NB4 (cell line): ENCODE measurements around the gene SDCBP2.

Source experiments
- DNase-seq: peaks from one replicate; pipeline ENCODE4 v3.0.0; 2010; ENCODE audit warnings: low read depth
- H3K4me3 ChIP-seq: one replicate; pipeline ENCODE4 v1.5.1; 2011; ENCODE audit warnings: mild to moderate bottlenecking, low read depth, low read length, moderate library complexity
- MYC ChIP-seq: IDR thresholded peaks from 2 replicates; pipeline ENCODE4 v1.6.1; 2011; ENCODE audit warnings: low read depth, low read length
- POLR2A ChIP-seq: IDR thresholded peaks from 2 replicates; pipeline ENCODE4 v1.6.1; 2011; ENCODE audit warnings: mild to moderate bottlenecking; ENCODE audit not compliant: insufficient read length; ENCODE audit errors: extremely low read depth
- TF ChIP-seq, protein P1 (sequence below): IDR thresholded peaks from 2 replicates; pipeline ENCODE4 v1.6.1; 2011; ENCODE audit warnings: low read depth, low read length
- TF ChIP-seq, protein P2 (sequence below): IDR thresholded peaks from one replicate; pipeline ENCODE4 v1.5.1; 2012; ENCODE audit warnings: low read depth, low read length

The SDCBP2 gene

DNA sequence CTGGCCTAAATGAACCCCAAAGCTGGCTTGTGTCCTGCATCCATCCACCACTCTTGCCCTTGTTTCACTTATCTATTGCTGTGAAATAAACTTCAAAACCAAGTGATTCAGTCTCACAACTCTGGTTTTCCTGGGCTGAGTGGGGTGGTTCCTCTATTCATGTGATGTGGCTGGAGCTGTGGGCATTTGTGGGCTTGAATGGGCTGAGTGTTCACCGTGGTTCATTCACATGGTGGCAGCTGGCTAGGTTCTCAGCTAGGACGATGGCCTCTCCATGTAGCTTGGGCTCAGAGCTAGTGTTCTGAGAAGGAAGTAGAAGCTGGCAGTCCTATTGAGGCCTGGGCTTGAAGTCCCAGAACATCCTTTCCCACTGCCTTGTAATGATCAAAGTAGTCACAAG is 33.5 kb upstream of the SDCBP2 start:
- TF ChIP-seq, protein P1, sequence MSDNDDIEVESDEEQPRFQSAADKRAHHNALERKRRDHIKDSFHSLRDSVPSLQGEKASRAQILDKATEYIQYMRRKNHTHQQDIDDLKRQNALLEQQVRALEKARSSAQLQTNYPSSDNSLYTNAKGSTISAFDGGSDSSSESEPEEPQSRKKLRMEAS = no peak
- TF ChIP-seq, protein P2, sequence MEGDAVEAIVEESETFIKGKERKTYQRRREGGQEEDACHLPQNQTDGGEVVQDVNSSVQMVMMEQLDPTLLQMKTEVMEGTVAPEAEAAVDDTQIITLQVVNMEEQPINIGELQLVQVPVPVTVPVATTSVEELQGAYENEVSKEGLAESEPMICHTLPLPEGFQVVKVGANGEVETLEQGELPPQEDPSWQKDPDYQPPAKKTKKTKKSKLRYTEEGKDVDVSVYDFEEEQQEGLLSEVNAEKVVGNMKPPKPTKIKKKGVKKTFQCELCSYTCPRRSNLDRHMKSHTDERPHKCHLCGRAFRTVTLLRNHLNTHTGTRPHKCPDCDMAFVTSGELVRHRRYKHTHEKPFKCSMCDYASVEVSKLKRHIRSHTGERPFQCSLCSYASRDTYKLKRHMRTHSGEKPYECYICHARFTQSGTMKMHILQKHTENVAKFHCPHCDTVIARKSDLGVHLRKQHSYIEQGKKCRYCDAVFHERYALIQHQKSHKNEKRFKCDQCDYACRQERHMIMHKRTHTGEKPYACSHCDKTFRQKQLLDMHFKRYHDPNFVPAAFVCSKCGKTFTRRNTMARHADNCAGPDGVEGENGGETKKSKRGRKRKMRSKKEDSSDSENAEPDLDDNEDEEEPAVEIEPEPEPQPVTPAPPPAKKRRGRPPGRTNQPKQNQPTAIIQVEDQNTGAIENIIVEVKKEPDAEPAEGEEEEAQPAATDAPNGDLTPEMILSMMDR = no peak
- TF ChIP-seq POLR2A (no peak), MYC (no peak)
- DNase-seq = no peak

DNA sequence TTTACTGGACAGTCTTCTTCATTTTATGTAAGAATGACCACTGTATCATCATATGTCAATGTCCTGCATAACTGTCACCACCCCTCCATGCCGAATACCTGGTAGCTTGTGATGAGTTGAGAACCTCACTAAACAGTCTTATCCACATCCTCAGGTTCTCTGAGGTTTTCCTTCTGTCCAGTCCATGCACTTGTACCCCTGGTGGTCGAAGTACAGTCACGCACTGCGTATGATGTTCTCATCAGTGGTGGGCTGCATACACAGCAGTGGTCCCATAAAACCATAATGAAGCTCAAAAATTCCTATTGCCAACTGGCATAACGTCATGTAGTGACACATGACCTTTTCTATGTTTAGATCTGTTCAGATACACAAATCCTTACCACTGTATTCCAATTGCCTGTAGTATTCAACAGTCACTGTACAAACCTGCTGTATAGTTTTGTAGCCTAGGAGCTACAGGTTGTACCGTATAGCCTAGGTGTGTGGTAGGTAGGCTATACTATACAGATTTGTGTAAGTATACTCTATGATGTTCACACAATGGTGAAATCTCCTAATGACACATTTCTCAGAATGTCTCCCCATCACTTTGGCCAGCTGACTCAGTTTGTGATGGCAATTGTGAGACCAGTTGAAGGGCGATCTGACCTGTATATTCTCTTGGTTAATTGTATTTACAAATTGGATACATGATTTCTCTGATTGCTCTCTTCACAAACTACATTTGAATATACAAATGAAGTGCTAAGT is 31.3 kb upstream of the SDCBP2 start:
- TF ChIP-seq, protein P1 = no peak
- TF ChIP-seq, protein P2 = no peak
- no peak for TF ChIP-seq MYC
- TF ChIP-seq POLR2A = no peak
- DNase-seq = no peak
- no peak overlapping the region for H3K4me3 ChIP-seq

More for the DNA sequence above, 33.5 kb upstream of the SDCBP2 start:
- no peak overlapping the region for H3K4me3 ChIP-seq

DNA sequence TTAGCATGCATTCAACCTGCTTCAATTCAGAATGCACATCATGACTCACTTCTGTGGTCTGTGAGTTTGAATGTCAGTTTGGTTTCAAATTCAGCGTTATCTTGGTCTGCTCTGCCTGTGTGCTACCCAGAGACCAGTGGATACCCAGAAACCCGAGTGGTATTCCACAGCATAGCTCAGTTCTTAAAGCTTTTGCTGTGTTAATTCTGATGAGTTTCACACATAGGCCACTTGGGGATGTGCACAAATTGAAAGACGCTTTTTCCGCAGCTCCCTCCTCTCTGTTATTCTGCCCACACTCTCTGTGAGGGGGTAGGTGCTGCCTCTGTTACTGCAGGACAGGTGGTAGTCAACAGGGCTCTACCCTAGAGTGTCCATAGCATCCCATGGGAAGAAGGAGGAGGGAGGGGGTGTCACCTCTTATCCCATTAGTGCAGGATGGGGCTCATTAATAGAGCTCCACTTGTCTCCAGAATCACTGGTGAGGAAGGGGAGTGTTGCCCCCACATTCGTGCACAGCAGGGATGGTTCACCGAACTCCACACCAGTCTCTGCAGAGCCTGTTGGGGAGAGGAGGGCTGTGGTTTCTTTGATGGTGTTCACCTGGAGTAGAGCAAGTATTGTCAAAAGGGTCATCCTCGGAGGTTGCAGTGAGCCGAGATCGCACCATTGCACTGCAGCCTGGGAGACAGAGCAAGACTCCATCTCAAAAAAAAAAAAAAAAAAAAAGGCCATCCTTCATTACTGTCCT is 29.2 kb upstream of the SDCBP2 start:
- no peak for DNase-seq
- TF ChIP-seq POLR2A (no peak), MYC (no peak)
- TF ChIP-seq, protein P1 = no peak
- H3K4me3 ChIP-seq = no peak overlapping the region

DNA sequence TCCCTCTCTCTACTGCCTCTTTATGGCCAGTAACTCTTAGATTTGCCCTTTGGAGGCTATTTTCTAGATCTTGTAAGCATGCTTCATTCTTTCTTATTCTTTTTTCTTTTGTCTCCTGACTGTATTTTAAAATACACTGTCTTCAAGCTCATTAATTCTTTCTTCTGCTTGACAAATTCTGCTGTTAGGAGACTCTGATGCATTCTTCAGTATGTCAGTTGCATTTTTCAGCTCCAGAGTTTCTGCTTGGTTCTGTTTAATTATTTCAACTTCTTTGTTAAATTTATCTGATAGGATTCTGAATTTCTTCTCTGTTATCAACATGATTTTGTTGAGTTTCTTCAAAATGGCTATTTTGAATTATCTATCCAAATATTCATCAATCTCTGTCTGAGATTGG is 25.0 kb upstream of the SDCBP2 start:
- H3K4me3 ChIP-seq = no peak overlapping the region
- TF ChIP-seq, protein P2 = no peak
- TF ChIP-seq MYC = no peak
- TF ChIP-seq, protein P1 = no peak
- TF ChIP-seq POLR2A = no peak
- DNase-seq = no peak

DNA sequence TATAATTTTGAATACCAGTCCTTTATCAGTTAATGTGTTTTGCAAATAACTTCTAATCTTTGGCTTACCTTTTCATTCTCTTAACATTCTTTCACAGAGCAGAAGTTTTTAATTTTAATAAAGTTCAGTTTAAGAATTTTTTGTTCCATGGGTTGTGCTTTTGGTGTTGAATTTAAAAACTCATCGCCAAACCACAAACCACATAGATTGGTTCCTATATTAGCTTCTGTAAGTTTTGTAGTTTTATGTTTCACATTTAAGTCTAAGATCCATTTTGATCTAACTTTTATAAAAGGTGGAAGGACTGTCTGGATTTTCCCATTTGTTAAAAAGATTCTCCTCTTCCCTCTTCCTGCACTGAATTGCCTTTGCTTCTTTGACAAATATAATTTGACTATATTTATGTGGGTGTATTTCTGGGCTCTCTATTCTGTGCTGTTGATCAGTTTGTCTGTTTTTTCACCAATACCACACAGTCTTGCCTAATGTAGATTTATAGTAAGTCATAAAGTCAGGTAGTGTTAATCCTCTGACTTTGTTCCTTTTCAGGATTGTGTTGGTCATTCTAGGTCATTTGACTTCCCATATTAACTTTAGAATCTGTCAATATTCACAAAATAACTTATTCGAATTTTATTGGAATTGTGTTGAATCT is 17.5 kb upstream of the SDCBP2 start:
- no peak for DNase-seq
- no peak overlapping the region for H3K4me3 ChIP-seq
- TF ChIP-seq POLR2A = no peak
- TF ChIP-seq, protein P1 = no peak
- TF ChIP-seq, protein P2 = no peak
- TF ChIP-seq MYC = no peak
